GM15510 (cell line): ENCODE results near the gene CCT6A.

Experiments used
- POLR2A ChIP-seq: IDR thresholded peaks from 3 replicates; pipeline ENCODE4 v1.6.1; 2011; ENCODE audit warnings: borderline replicate concordance; ENCODE audit not compliant: insufficient read length; ENCODE audit errors: extremely low read depth

Gene CCT6A

GRCh38 chr7:56051339-56052191, at the start of gene CCT6A, which contains the start of gene PSPH:
TSS of gene CCT6A (plus strand) at chr7:56051765. CDS start at chr7:56051849, 84 bp downstream.
TSS of gene PSPH (minus strand) at chr7:56051444. CDS start at chr7:56021212, 30,232 bp downstream.
- TF ChIP-seq POLR2A = peak; percentile 89

GRCh38 chr7:56003749-56004148, 47.8 kb upstream of the CCT6A start:
- TF ChIP-seq POLR2A = no peak

GRCh38 chr7:56007167-56007652, 44.4 kb upstream of the CCT6A start:
- TF ChIP-seq POLR2A = no peak

- TF ChIP-seq POLR2A = no peak
Observed at GRCh38 chr7:56007891-56008290, 43.7 kb upstream of the CCT6A start.

GRCh38 chr7:56009695-56010094, 41.9 kb upstream of the CCT6A start:
- no peak for TF ChIP-seq POLR2A

GRCh38 chr7:56019501-56019900, 32.1 kb upstream of the CCT6A start:
- no peak for TF ChIP-seq POLR2A

- TF ChIP-seq POLR2A = no peak
Observed at GRCh38 chr7:56023500-56023899, 28.1 kb upstream of the CCT6A start.

GRCh38 chr7:56026538-56026937, 25.0 kb upstream of the CCT6A start:
- no peak for TF ChIP-seq POLR2A

- TF ChIP-seq POLR2A = no peak
Observed at GRCh38 chr7:56028942-56029630, 22.5 kb upstream of the CCT6A start.

GRCh38 chr7:56030340-56030739, 21.2 kb upstream of the CCT6A start:
- TF ChIP-seq POLR2A = no peak

GRCh38 chr7:56033671-56034432, 17.7 kb upstream of the CCT6A start:
- TF ChIP-seq POLR2A = peak; percentile 41

- no peak for TF ChIP-seq POLR2A
Observed at GRCh38 chr7:56040730-56041129, 10.8 kb upstream of the CCT6A start.

- no peak for TF ChIP-seq POLR2A
Observed at GRCh38 chr7:56046721-56047445, 4.7 kb upstream of the CCT6A start.

- no peak for TF ChIP-seq POLR2A
Observed at GRCh38 chr7:56048245-56048644, 3.3 kb upstream of the CCT6A start.
